NCI-H226 (cell line): ENCODE measurements around the gene EIF4B.

Experiments used
- DNase-seq: peaks from one replicate; pipeline ENCODE4 v3.0.0-alpha.2; 2015

Gene EIF4B

GRCh38 chr12:53071591-53072551 is 65.6 kb downstream of the EIF4B start:
- no peak for DNase-seq

GRCh38 chr12:53073881-53074280 is 67.6 kb downstream of the EIF4B start:
- no peak for DNase-seq

GRCh38 chr12:53074283-53074998 is 68.2 kb downstream of the EIF4B start:
- DNase-seq = no peak

GRCh38 chr12:53074999-53075370 is 68.7 kb downstream of the EIF4B start:
- no peak for DNase-seq

GRCh38 chr12:53076461-53076860 is 70.2 kb downstream of the EIF4B start:
- no peak for DNase-seq

GRCh38 chr12:53077030-53077429 is 70.8 kb downstream of the EIF4B start:
- no peak for DNase-seq

GRCh38 chr12:53078425-53079225 is 72.4 kb downstream of the EIF4B start:
- DNase-seq = no peak

GRCh38 chr12:53079226-53080117 is 73.2 kb downstream of the EIF4B start, which contains the start of gene SPRYD3:
Gene SPRYD3, minus strand, starts transcription at chr12:53079390. Its CDS starts 57 bp downstream, at chr12:53079333.
- peak; percentile 96 for DNase-seq

GRCh38 chr12:53082637-53083175 is 76.5 kb downstream of the EIF4B start:
- no peak for DNase-seq

GRCh38 chr12:53086361-53086760 is 80.1 kb downstream of the EIF4B start:
- DNase-seq = no peak

GRCh38 chr12:53090105-53090504 is 83.8 kb downstream of the EIF4B start:
- no peak for DNase-seq

- DNase-seq = no peak
These were observed 84.3 kb downstream of the EIF4B start for GRCh38 chr12:53090554-53090953.

- DNase-seq = no peak
These were observed 85.5 kb downstream of the EIF4B start for GRCh38 chr12:53091756-53092155.
